HG02884 (cell line): Measurements from ENCODE around the gene VILL.

Source experiments
- ATAC-seq: cut with Tn5 transposase; IDR thresholded peaks from one replicate; pipeline ENCODE4 v1.9.1; 2021; ENCODE audit warnings: mild to moderate bottlenecking, moderate library complexity; ENCODE audit not compliant: unreplicated experiment

VILL gene

GRCh38 chr3:37990527-37990926 lies at the start of gene VILL:
Gene VILL, plus strand, starts transcription at chr3:37990786. Its CDS starts 2,887 bp downstream, at chr3:37993673.
- no peak for ATAC-seq

- ATAC-seq, result no peak
Observed at GRCh38 chr3:37941608-37942508, 48.7 kb upstream of the VILL start.

- no peak for ATAC-seq
Observed at GRCh38 chr3:37942646-37943045, 47.9 kb upstream of the VILL start.

- ATAC-seq, result no peak
Observed at GRCh38 chr3:37943126-37943525, 47.5 kb upstream of the VILL start.

GRCh38 chr3:37943631-37944314 lies 46.8 kb upstream of the VILL start:
- no peak for ATAC-seq

- no peak for ATAC-seq
Observed at GRCh38 chr3:37944391-37944842, 46.2 kb upstream of the VILL start.

GRCh38 chr3:37945156-37945806 lies 45.3 kb upstream of the VILL start:
- ATAC-seq, result no peak

- no peak for ATAC-seq
Observed at GRCh38 chr3:37945807-37946530, 44.6 kb upstream of the VILL start.

GRCh38 chr3:37946531-37946889 lies 44.1 kb upstream of the VILL start:
- no peak for ATAC-seq

- ATAC-seq, result no peak
Observed at GRCh38 chr3:37949866-37950265, 40.7 kb upstream of the VILL start.

- no peak for ATAC-seq
Observed at GRCh38 chr3:37952564-37952963, 38.0 kb upstream of the VILL start.

GRCh38 chr3:37953226-37953625 lies 37.4 kb upstream of the VILL start:
- no peak for ATAC-seq

- ATAC-seq, result no peak
Observed at GRCh38 chr3:37953707-37954394, 36.7 kb upstream of the VILL start.

- no peak for ATAC-seq
Observed at GRCh38 chr3:37954881-37955280, 35.7 kb upstream of the VILL start.

GRCh38 chr3:37955918-37956707 lies 34.5 kb upstream of the VILL start:
- no peak for ATAC-seq

- no peak for ATAC-seq
Observed at GRCh38 chr3:37956723-37957538, 33.7 kb upstream of the VILL start.

GRCh38 chr3:37957539-37957936 lies 33.0 kb upstream of the VILL start:
- ATAC-seq, result no peak

- ATAC-seq, result no peak
Observed at GRCh38 chr3:37961622-37962431, 28.8 kb upstream of the VILL start.
